Endothelial cell of umbilical vein (primary cell): Measurements from ENCODE around the gene CD276.
"Not testable (repeated sequence)": the region's sequence is repeated elsewhere in the genome, so short reads cannot be mapped to it uniquely, and the experiment has no call there.

Source experiments
- CTCF ChIP-seq, 2 donors: IDR thresholded peaks; 1 replicate in 1 of 2; 2 replicates in 1 of 2; pipeline ENCODE4 v1.5.1; 2011; ENCODE audit warnings: low read length in 2 of 2, mild to moderate bottlenecking in 2 of 2, moderate library complexity in 2 of 2, control low read depth in 1 of 2, inconsistent platforms in 1 of 2, low read depth in 1 of 2; ENCODE audit not compliant: insufficient read depth in 1 of 2; ENCODE audit errors: extremely low read depth in 1 of 2
- EZH2 ChIP-seq: IDR thresholded peaks from 2 replicates; pipeline ENCODE4 v1.6.1; 2012; ENCODE audit warnings: borderline replicate concordance, low read depth, mild to moderate bottlenecking, moderate library complexity, low read length, inconsistent platforms; ENCODE audit not compliant: severe bottlenecking
- JUN ChIP-seq: IDR thresholded peaks from 2 replicates; pipeline ENCODE4 v1.6.1; 2011; ENCODE audit warnings: borderline replicate concordance, low read depth; ENCODE audit not compliant: insufficient read length, insufficient read depth
- MAX ChIP-seq: IDR thresholded peaks from 2 replicates; pipeline ENCODE4 v1.6.1; 2011; ENCODE audit not compliant: insufficient read depth, insufficient read length
- POLR2A ChIP-seq: IDR thresholded peaks from 2 replicates; pipeline ENCODE4 v1.6.1; 2012; ENCODE audit warnings: low read depth, mild to moderate bottlenecking, control low read depth, low read length
- POLR2AphosphoS5 ChIP-seq: IDR thresholded peaks from 2 replicates; pipeline ENCODE4 v1.6.1; 2012; ENCODE audit warnings: low read depth, mild to moderate bottlenecking, control low read depth, low read length, moderate library complexity; ENCODE audit not compliant: insufficient read depth

DNA sequence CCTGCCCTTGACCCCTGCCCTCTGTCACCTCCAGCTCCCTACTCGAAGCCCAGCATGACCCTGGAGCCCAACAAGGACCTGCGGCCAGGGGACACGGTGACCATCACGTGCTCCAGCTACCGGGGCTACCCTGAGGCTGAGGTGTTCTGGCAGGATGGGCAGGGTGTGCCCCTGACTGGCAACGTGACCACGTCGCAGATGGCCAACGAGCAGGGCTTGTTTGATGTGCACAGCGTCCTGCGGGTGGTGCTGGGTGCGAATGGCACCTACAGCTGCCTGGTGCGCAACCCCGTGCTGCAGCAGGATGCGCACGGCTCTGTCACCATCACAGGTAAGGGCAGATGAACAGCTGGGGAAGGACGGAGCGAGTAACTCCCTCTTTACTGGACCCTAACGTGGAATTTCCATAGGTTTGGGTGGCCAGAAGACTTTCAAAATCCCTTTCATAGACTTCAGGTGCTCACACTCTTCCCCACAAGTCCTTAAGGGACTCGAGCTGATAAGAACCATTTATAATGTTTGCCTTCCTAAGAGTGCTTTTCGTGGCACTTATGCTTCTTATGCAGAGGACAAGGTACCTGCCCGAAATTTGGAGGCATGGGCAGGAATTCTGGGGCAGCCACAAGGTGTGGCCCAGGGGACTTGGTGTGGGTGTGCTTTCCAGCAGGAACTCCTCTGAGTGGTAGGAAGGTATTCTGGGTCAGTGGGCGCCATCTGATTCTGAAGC, 20.1 kb downstream of the CD276 start:
- TF ChIP-seq CTCF (IDR thresholded peaks at IDR 0.05; ENCODE audit: extremely low read depth in 1 of 2, insufficient read depth in 1 of 2, low read depth in 1 of 2, low read length in 2 of 2); POLR2AphosphoS5; JUN; EZH2; MAX; POLR2A: not testable (repeated sequence)
